Peyer's patch (tissue), 4 donors: ENCODE data around the gene PRR5L. TPM values are rescaled to one million over a fixed set of nuclear protein-coding genes. Genes with fewer than 3 reads are reported as not detected.
"Not testable (repeated sequence)": the region's sequence is repeated elsewhere in the genome, so short reads cannot be mapped to it uniquely, and the experiment has no call there.

Experiments
- DNase-seq, 3 donors: peaks; one replicate each; pipeline ENCODE4 v3.0.0-alpha.2; 2017 to 2019
- H3K27ac ChIP-seq, 4 donors: fragments of 200-600 bp; sonication (generic); one replicate each; pipeline ENCODE4 v1.5.1; 2016 to 2019
- H3K27me3 ChIP-seq, 2 donors: fragments of 200-600 bp; sonication (generic); one replicate each; pipeline ENCODE4 v1.5.1; 2019
- H3K36me3 ChIP-seq, 3 donors: fragments of 200-600 bp; sonication (generic); one replicate each; pipeline ENCODE4 v1.5.1; 2016 to 2019
- H3K4me1 ChIP-seq, 4 donors: fragments of 200-600 bp; sonication (generic); one replicate each; pipeline ENCODE4 v1.5.1; 2016 to 2019
- H3K4me3 ChIP-seq, 4 donors: fragments of 200-600 bp; sonication (generic); 1 replicate in 3 of 4; 2 replicates in 1 of 4; pipeline ENCODE4 v1.5.1; 2016 to 2019; ENCODE audit warnings: mild to moderate bottlenecking in 1 of 4
- H3K9me3 ChIP-seq, 4 donors: fragments of 200-600 bp; sonication (generic); one replicate each; pipeline ENCODE4 v1.5.1; 2016 to 2019; ENCODE audit warnings: mild to moderate bottlenecking in 1 of 4
- CTCF ChIP-seq, 6 experiments: fragments of 450-650 bp in 4 of 6; fragments of 200-600 bp in 2 of 6; sonication (generic) in 1 of 6; IDR thresholded peaks; one replicate each; pipeline ENCODE4 v1.5.1; 2017 to 2019; ENCODE audit warnings: antibody characterized with exemption in 6 of 6, mild to moderate bottlenecking in 3 of 6, moderate library complexity in 1 of 6
- POLR2A ChIP-seq, 2 donors: fragments of 450-650 bp; IDR thresholded peaks; one replicate each; pipeline ENCODE4 v1.5.1; 2017; ENCODE audit warnings: antibody characterized with exemption in 2 of 2, mild to moderate bottlenecking in 2 of 2, moderate library complexity in 2 of 2
- total RNA-seq, 4 donors: library from RNA; depleted of rRNA; stranded (reverse); fragments of >200 nt; gene quantifications; one replicate each; pipeline ENCODE4 v1.1.0, GENCODE V29; 2016

PRR5L gene
- total RNA-seq, 4 donors from 2014 or later, result 74.3 to 100 (median 89.9) TPM

DNA sequence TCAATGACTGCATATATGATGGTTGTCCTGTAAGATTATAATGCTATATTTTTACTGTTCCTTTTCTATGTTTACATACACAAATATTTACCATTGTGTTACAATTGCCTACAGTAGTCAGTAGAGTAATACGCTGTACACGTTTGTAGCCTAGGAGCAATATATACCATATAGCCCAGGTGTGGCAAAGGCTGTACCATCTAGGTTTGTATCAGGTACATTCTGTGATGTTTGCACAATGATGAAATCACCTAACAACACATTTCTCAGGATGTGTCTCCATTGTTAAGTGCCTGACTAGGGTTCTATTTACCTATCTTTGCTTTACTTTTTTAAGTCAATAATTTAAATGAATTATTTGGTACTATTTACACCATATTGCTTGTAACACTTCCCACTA lies 21.9 kb downstream of the PRR5L start:
- no peaks in the 10 kb centered on the region for H3K4me1 ChIP-seq
- H3K36me3 ChIP-seq, result no peaks in the 10 kb centered on the region
- TF ChIP-seq CTCF (IDR thresholded peaks at IDR 0.05) (no peak), POLR2A (IDR thresholded peaks at IDR 0.05) (no peak)
- H3K27ac ChIP-seq, result no peak overlapping the region
- no peak for DNase-seq
- H3K4me3 ChIP-seq, result no peak overlapping the region
- H3K9me3 ChIP-seq, result no peaks in the 10 kb centered on the region
- H3K27me3 ChIP-seq, result no peaks in the 10 kb centered on the region

GRCh38 chr11:36324956-36325355 lies 28.9 kb downstream of the PRR5L start:
- not testable (repeated sequence) for H3K27me3 ChIP-seq, H3K4me3 ChIP-seq, DNase-seq, H3K36me3 ChIP-seq, H3K9me3 ChIP-seq, H3K27ac ChIP-seq, H3K4me1 ChIP-seq

- not testable (repeated sequence) for DNase-seq, H3K27ac ChIP-seq, H3K9me3 ChIP-seq, H3K27me3 ChIP-seq, H3K36me3 ChIP-seq, H3K4me1 ChIP-seq, H3K4me3 ChIP-seq
Measured at GRCh38 chr11:36325403-36325802, 29.3 kb downstream of the PRR5L start.

- H3K27me3 ChIP-seq, result no peaks in the 10 kb centered on the region
- H3K4me3 ChIP-seq, result no peak overlapping the region
- H3K36me3 ChIP-seq, result no peaks in the 10 kb centered on the region
- H3K9me3 ChIP-seq, result no peaks in the 10 kb centered on the region
- no peaks in the 10 kb centered on the region for H3K4me1 ChIP-seq
- TF ChIP-seq POLR2A (IDR thresholded peaks at IDR 0.05), result no peak
- TF ChIP-seq CTCF (IDR thresholded peaks at IDR 0.05), result no peak
- no peak for DNase-seq
- peak overlapping the region in 1 of 4 donors; percentile 15 for H3K27ac ChIP-seq
Measured at GRCh38 chr11:36326524-36327419, 30.7 kb downstream of the PRR5L start.

DNA sequence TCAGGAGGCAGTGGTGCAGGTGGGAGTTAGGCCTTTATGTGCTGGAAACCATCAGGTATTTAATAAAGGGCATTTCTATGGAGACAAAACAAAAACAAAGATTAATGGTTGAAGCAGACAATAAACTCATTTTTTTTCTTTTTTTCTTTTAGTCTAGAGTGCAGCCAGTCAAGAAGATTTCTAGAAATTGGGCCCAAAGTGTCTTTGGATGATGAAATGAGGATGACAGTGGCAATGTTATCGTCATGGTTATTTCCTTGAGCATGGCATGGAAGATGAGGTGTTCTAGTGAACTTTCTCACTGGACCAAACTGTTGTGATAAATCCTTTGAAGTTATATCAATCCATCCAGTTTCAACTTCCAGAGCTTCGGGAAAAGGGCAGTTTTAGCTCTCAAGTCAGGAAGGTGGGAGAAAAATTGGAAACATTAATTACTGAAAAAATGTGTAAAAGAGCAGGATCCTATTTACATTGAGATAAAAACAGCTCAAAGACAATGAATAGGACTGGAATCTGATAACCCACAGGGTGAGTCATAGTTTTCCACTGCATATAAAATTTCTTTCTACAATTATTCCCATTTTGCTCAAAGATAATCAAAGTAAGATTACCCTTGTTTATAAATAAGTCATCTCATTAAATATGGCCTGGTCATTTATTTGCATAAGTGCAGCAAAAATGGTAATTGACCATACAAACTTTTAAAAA lies 33.0 kb downstream of the PRR5L start:
- Histone ChIP-seq H3K27me3 (no peaks in the 10 kb centered on the region), H3K9me3 (no peaks in the 10 kb centered on the region), H3K27ac (no peak overlapping the region), H3K4me1 (no peaks in the 10 kb centered on the region), H3K36me3 (no peaks in the 10 kb centered on the region), H3K4me3 (no peak overlapping the region)
- no peak for DNase-seq
- TF ChIP-seq POLR2A (IDR thresholded peaks at IDR 0.05), result no peak
- TF ChIP-seq CTCF (IDR thresholded peaks at IDR 0.05), result no peak

- DNase-seq, result no peak
- no peak overlapping the region for H3K27ac ChIP-seq
Measured at GRCh38 chr11:36330411-36330810, 34.3 kb downstream of the PRR5L start.

More at GRCh38 chr11:36330411-36330810, 34.3 kb downstream of the PRR5L start:
- H3K4me3 ChIP-seq, result no peak overlapping the region
- no peak for TF ChIP-seq CTCF (IDR thresholded peaks at IDR 0.05)
- TF ChIP-seq POLR2A (IDR thresholded peaks at IDR 0.05), result no peak
- H3K36me3 ChIP-seq, result no peaks in the 10 kb centered on the region
- H3K9me3 ChIP-seq, result no peaks in the 10 kb centered on the region
- no peaks in the 10 kb centered on the region for H3K4me1 ChIP-seq
- H3K27me3 ChIP-seq, result no peaks in the 10 kb centered on the region
